Body of pancreas (tissue), 4 donors: ENCODE data around the gene HMOX2. TPM values are rescaled to one million over a fixed set of nuclear protein-coding genes. Genes with fewer than 3 reads are reported as not detected.
A peak's percentile ranks its signal among the peaks of the same experiment; 100 is the strongest.

ENCODE experiments used
- ATAC-seq: fragments of 150-250 bp; one replicate; pipeline ENCODE4 v1.9.1; 2016
- DNase-seq, 4 donors: peaks; one replicate each; pipeline ENCODE4 v3.0.0-alpha.2; 2019
- H3K27ac ChIP-seq, 4 donors: fragments of 200-600 bp; sonication (generic); 1 replicate in 3 of 4; 2 replicates in 1 of 4; pipeline versions ENCODE4 v1.5.1 to v1.6.1; 2016 to 2019; ENCODE audit warnings: mild to moderate bottlenecking in 1 of 4, mixed read lengths in 1 of 4, moderate library complexity in 1 of 4
- H3K27me3 ChIP-seq, 2 donors: fragments of 200-600 bp; sonication (generic); one replicate each; pipeline ENCODE4 v1.6.0; 2016; ENCODE audit warnings: mild to moderate bottlenecking in 1 of 2
- H3K36me3 ChIP-seq, 2 donors: fragments of 200-600 bp; sonication (generic); replicated peaks in 1 of 2; 2 replicates each; pipeline ENCODE4 v1.5.1; 2016; ENCODE audit warnings: low read depth in 2 of 2; ENCODE audit not compliant: insufficient read depth in 1 of 2
- H3K4me1 ChIP-seq: fragments of 200-600 bp; sonication (generic); one replicate; pipeline ENCODE4 v1.6.0; 2016
- H3K4me3 ChIP-seq, 2 donors: fragments of 200-600 bp; sonication (generic); 1 replicate in 1 of 2; 2 replicates in 1 of 2; pipeline ENCODE4 v1.5.1; 2016 to 2019
- H3K9me3 ChIP-seq, 3 donors: fragments of 200-600 bp; sonication (generic); 1 replicate in 2 of 3; 2 replicates in 1 of 3; pipeline ENCODE4 v1.5.1; 2016
- CTCF ChIP-seq, 7 experiments: fragments of 450-650 bp in 4 of 7; fragments of 200-600 bp in 3 of 7; sonication (generic) in 3 of 7; IDR thresholded peaks; one replicate each; pipeline ENCODE4 v1.5.1; 2016 to 2019; ENCODE audit warnings: antibody characterized with exemption in 7 of 7
- POLR2A ChIP-seq, 3 donors: fragments of 450-650 bp; IDR thresholded peaks; one replicate each; pipeline ENCODE4 v1.6.1; 2016; ENCODE audit warnings: antibody characterized with exemption in 3 of 3, mild to moderate bottlenecking in 2 of 3
- WGBS, 2 donors: methylation state at CpG; one replicate each; pipeline ENCODE4 v1.1.5; 2017; 5-methylcytosine and 5-hydroxymethylcytosine counted together
- intact Hi-C: fragments of 100-400 bp; cut with DNase I; formaldehyde crosslinking; loops from one replicate; pipeline ENCODE4 v1.15.1; 2023
- total RNA-seq, 2 donors: library from RNA; depleted of rRNA; stranded (reverse); fragments of >200 nt; gene quantifications; one replicate each; pipeline ENCODE4 v1.1.0, GENCODE V29; 2016

Gene HMOX2
- total RNA-seq, 2 donors from 2014 or later, result 18.4 to 115 TPM

GRCh38 chr16:4510131-4510530, 33.9 kb downstream of the HMOX2 start:
- TF ChIP-seq CTCF (IDR thresholded peaks at IDR 0.05), result no peak
- no peak for TF ChIP-seq POLR2A (IDR thresholded peaks at IDR 0.05)
- H3K9me3 ChIP-seq, result no peaks in the 10 kb centered on the region
- peaks cover 7 to 24% of the 10 kb centered on the region in 2 donors for H3K36me3 ChIP-seq
- intact Hi-C loops, result loop anchor here (5.0 to 10.0 kb wide), 2 partner anchors 42 to 75 kb away; no protein-coding TSS in a partner anchor
- H3K27ac ChIP-seq, result no peak overlapping the region
- peaks cover 25% of the 10 kb centered on the region for H3K4me1 ChIP-seq
- WGBS, 2 donors, result 65 to 70% methylated on average over 5 of the region's 5 CpGs
- no peak overlapping the region for H3K4me3 ChIP-seq
- no peaks in the 10 kb centered on the region for H3K27me3 ChIP-seq
- ATAC-seq (no peak), DNase-seq (no peak)

GRCh38 chr16:4510747-4511426, 34.7 kb downstream of the HMOX2 start:
- DNase-seq, result no peak

GRCh38 chr16:4511441-4512082, 35.4 kb downstream of the HMOX2 start:
- intact Hi-C loops, result loop anchor here (5.0 to 10.0 kb wide), 2 partner anchors 41 to 73 kb away; no protein-coding TSS in a partner anchor
- Histone ChIP-seq H3K27ac (peak overlapping the region in 2 of 4 donors; percentile 10 to 17), H3K4me3 (no peak overlapping the region), H3K36me3 (peaks cover 7 to 24% of the 10 kb centered on the region in 2 donors), H3K27me3 (no peaks in the 10 kb centered on the region), H3K9me3 (no peaks in the 10 kb centered on the region), H3K4me1 (peaks cover 31% of the 10 kb centered on the region)
- ATAC-seq, result peak; percentile 77
- TF ChIP-seq CTCF (IDR thresholded peaks at IDR 0.05), result peak; percentile 40 to 77 (median 67)
- no peak for TF ChIP-seq POLR2A (IDR thresholded peaks at IDR 0.05)
- 58 to 72% methylated on average over 5 to 9 of the region's 9 CpGs for WGBS, 2 donors
- peak; percentile 74 to 88 (median 81) for DNase-seq

More at GRCh38 chr16:4510747-4511426, 34.7 kb downstream of the HMOX2 start:
- intact Hi-C loops, result loop anchor here (5.0 to 10.0 kb wide), 2 partner anchors 41 to 74 kb away; no protein-coding TSS in a partner anchor
- Histone ChIP-seq H3K9me3 (no peaks in the 10 kb centered on the region), H3K27me3 (no peaks in the 10 kb centered on the region), H3K4me1 (peaks cover 29% of the 10 kb centered on the region), H3K4me3 (no peak overlapping the region), H3K27ac (peak overlapping the region in 2 of 4 donors; percentile 10 to 17), H3K36me3 (peaks cover 7 to 24% of the 10 kb centered on the region in 2 donors)
- TF ChIP-seq CTCF (IDR thresholded peaks at IDR 0.05) (no peak), POLR2A (IDR thresholded peaks at IDR 0.05) (no peak)
- WGBS, 2 donors, result 62 to 75% methylated on average over 14 of the region's 14 CpGs
- ATAC-seq, result no peak

- intact Hi-C loops, result loop anchor here (5.0 to 10.0 kb wide), 2 partner anchors 40 to 72 kb away; no protein-coding TSS in a partner anchor
- 84 to 90% methylated on average over 9 to 10 of the region's 10 CpGs for WGBS, 2 donors
These were observed 36.3 kb downstream of the HMOX2 start for GRCh38 chr16:4512473-4512872.

More at GRCh38 chr16:4512473-4512872, 36.3 kb downstream of the HMOX2 start:
- no peak for TF ChIP-seq CTCF (IDR thresholded peaks at IDR 0.05)
- no peak for TF ChIP-seq POLR2A (IDR thresholded peaks at IDR 0.05)
- Histone ChIP-seq H3K9me3 (no peaks in the 10 kb centered on the region), H3K4me3 (no peak overlapping the region), H3K4me1 (peaks cover 31% of the 10 kb centered on the region), H3K27ac (peak overlapping the region in 1 of 4 donors; percentile 10), H3K27me3 (no peaks in the 10 kb centered on the region), H3K36me3 (peaks cover 7 to 23% of the 10 kb centered on the region in 2 donors)
- ATAC-seq, result no peak
- no peak for DNase-seq
